ENCODE data around the gene ADGRD2.

Gene ADGRD2

GRCh38 chr9:124498040-124498439, 47.8 kb downstream of the ADGRD2 start:
- DNase-seq: no peak

- DNase-seq: no peak
These were observed 48.4 kb downstream of the ADGRD2 start for GRCh38 chr9:124498499-124499146.

- no peak for DNase-seq
These were observed 49.0 kb downstream of the ADGRD2 start for GRCh38 chr9:124499216-124499615.

DNA sequence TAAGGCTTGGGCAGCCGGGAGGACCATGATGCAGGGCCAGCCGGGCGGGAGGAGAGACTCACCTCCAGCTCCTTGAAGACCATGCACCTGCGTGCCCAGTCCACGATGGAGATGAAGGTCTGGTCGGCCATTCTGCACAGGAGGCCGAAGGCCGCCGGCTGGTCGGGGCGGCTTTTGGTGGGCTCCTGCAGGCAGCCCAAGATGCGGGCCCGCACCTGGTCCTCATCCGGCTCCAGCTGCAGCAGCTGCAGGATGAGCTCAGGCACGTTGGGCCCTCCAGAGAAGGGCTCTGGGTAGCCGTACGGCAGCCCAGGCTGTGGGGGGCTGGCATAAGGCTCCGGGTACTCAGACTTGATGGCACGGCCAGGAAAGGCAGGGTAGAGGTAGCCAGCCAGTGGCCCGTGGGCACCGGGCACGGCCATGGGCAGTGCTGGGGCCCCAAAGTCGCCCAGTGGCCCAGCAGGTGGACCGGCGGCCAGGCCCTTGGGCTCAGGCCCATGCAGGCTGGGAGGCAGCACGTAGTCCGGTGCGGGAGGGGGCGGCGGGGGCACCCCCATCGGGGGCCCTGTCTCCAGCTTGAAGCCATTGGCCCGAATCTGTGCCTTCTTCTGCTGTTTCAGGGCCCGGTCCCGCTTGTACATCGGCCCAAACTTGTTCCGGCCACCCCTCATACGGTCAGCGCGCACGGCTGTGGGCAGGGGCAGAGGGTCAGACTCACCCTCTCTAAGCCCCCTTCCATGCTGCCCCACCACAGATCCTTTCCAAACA, 50.0 kb downstream of the ADGRD2 start:
- no peak for DNase-seq

- no peak for DNase-seq
These were observed 50.8 kb downstream of the ADGRD2 start for GRCh38 chr9:124500796-124501611.

GRCh38 chr9:124501771-124502320, 51.6 kb downstream of the ADGRD2 start:
- DNase-seq: no peak

DNA sequence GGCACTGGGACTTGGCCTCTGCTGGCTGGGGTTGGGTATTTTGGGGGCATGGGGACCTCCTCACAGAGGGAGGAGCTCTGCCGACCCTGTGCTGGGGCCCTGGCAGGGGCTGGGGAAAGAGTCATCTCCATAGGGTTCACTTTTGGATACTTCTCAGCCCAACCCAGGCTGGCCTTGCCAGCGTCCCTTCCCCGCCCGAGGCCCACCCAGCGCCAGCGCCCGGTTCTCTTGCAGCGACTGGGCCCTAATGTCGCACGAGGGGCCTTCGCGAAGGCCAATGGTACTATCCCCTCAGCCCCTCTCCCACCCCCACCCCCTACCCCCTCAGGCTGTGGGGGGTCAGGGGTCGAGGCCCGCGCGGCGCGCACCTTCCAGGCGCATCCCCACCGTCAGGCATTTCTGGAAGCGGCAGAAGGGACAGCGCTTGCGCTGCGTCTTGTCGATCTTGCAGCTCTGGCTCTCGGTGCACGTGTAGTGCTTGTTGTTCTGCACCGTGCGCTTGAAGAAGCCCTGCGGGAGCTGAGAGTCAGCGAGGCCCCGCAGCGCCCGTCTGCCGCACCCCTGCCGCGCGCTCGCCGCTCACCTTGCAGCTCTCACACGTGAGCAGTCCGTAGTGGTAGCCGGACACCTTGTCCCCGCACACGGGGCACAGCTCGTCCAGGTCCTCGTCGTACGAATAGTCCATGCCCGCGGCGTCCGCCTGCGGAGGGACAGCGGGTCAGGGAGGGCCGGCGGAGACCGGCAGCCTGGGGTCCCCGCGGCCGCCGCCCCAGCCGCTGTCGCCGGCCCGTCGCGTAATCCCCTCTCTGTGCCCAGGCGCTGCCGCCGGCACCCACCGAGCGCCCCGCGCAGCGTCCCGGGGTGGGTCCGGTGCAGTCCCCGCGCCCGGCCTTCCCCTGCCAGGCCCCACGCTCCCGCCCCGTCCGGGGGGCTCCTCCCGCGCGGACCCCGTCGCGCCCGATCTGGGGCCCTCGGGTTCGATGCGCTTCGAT, 52.8 kb downstream of the ADGRD2 start:
- no peak for DNase-seq

GRCh38 chr9:124503713-124504529, 53.7 kb downstream of the ADGRD2 start:
- DNase-seq: no peak

- DNase-seq: no peak
These were observed 54.3 kb downstream of the ADGRD2 start for GRCh38 chr9:124504530-124505005.

GRCh38 chr9:124505006-124505900, 55.0 kb downstream of the ADGRD2 start:
- DNase-seq: no peak

GRCh38 chr9:124505901-124506346, 55.7 kb downstream of the ADGRD2 start:
- DNase-seq: no peak

GRCh38 chr9:124506433-124506832, 56.2 kb downstream of the ADGRD2 start:
- DNase-seq: no peak

DNA sequence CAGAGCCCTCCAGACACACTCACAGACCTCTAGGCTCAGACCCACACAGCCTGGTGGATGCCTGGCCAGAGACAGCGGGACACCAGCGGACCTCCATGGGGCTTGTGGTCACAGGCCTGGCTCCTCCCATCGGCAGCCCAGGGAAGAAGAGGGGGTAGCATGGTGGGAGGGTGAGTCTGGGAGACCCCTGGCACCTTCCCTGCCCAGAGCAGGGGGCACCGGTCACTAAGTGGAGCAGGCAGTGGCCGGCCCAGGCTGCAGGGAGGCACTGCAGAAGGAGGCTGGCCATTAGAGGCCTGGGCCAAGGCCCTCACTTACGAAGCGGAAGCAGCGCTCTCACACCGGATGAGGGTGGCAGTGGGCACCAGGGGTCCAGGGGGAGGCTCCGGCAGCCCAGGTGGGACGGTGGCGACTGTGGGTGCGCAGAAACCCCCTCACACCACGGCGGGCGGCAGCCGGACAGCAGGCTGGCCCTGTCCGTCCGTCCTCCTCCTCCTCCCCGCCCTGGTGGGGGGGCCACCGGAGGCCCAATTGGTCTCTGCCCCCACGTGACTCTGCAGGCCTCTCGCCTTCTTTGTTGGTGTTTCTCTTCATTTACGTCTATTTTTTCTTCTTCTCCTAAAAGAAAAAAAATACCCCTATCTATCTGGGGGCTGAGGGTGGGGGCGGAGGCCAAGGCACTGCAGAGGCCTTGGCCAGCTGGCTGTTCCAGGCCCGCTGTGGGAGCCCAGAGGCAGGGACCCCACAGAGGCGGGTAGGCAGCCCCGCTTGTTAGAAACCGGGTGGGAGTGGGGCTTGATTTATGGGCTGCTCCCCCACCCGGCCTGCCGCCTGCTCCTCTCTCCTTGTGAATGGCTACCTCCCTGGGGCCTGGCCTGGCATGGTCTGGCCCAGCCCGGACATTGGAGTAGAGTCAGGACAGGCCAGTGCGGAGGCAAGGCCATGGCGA, 57.0 kb downstream of the ADGRD2 start, which contains the start of gene NR5A1:
Gene NR5A1, minus strand, starts transcription at position 469 of the 949 bp plus-strand sequence. CDS start 4,004 bp downstream, outside the sequence.
- DNase-seq: no peak

DNA sequence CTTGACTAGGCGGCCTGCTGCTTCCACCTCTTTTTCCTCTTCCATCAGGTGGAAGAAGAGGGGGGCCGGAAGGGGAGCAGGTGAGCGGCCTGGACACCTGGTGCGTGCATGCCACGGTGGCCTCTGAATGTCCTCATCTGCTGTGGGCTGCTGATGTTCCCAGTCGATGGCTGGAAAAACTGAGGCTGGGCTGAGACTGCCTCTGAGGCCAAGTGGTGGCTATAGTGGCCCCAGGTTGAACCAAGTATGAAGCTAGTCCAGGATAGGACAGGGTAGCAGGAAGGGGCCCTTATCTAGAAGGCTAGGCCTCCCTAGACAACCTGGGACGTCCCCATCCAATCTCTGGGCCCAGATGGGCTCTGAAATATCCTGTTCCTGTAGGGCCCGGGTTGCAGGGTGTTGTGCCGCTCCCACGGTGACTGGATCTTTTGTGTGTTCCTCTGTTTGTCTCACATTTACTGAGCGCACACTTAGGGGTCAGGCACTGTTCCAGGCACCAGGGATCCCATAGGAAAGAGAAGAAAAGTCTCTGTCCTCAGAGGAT, 57.7 kb downstream of the ADGRD2 start:
- DNase-seq: no peak

GRCh38 chr9:124510650-124511425, 60.6 kb downstream of the ADGRD2 start:
- DNase-seq: no peak

- DNase-seq: no peak
These were observed 61.2 kb downstream of the ADGRD2 start for GRCh38 chr9:124511426-124511840.

Measured in NCI-H748 treated with DMSO at 0.1 percent for 48 hours (cell line).